GM10266 (cell line): Measurements from ENCODE around the gene UNC13A.

ENCODE experiments used
- DNase-seq: peaks from one replicate; pipeline ENCODE4 v3.0.0; 2012; ENCODE audit errors: extremely low spot score
- TF ChIP-seq, protein P1 (sequence below): IDR thresholded peaks from 2 replicates; pipeline ENCODE4 v1.5.1; 2012; ENCODE audit warnings: mild to moderate bottlenecking, low read depth; ENCODE audit not compliant: control insufficient read depth, insufficient read depth; ENCODE audit errors: missing control alignments

Gene UNC13A

DNA sequence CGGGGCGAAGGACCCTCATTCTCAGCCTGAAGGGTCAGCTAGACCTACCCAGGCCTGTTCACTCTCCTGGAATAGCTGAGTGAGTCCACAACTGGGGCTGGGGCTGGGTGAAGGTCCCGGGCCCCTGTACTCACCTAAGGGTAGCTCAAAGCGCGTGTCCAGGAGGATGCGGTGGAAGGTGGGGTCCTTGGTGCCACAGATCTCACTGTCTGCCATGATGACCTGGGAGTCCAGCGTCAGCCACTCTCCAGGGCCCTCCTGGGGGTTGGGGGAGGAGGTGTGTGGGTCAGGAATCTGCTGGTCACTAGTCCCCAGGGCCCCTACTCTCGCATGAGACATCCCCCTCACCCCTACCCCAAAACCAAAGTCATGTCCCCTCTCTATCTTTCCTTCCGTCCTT is 18.7 kb downstream of the UNC13A start:
- TF ChIP-seq, protein P1, sequence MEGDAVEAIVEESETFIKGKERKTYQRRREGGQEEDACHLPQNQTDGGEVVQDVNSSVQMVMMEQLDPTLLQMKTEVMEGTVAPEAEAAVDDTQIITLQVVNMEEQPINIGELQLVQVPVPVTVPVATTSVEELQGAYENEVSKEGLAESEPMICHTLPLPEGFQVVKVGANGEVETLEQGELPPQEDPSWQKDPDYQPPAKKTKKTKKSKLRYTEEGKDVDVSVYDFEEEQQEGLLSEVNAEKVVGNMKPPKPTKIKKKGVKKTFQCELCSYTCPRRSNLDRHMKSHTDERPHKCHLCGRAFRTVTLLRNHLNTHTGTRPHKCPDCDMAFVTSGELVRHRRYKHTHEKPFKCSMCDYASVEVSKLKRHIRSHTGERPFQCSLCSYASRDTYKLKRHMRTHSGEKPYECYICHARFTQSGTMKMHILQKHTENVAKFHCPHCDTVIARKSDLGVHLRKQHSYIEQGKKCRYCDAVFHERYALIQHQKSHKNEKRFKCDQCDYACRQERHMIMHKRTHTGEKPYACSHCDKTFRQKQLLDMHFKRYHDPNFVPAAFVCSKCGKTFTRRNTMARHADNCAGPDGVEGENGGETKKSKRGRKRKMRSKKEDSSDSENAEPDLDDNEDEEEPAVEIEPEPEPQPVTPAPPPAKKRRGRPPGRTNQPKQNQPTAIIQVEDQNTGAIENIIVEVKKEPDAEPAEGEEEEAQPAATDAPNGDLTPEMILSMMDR = no peak
- no peak for DNase-seq

DNA sequence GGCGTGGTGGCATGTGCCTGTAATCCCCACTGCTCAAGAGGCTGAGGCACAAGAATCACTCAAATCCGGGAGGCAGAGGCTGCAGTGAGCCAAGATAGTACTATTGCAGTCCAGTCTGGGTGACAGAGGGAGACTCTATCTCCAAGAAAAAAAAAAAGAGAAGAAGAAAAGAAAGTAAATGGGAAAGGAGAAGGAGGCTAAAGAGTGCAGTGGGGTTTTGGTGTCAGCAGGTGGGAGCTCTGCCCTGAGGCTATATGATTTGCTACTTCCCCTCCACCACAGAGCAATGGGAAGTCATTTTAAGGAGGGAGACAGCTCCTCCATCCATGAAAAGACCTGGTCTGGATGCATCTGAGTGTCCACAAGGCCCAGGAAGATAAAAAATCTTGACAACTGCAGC is 23.1 kb downstream of the UNC13A start:
- TF ChIP-seq, protein P1 = no peak
- DNase-seq = no peak

DNA sequence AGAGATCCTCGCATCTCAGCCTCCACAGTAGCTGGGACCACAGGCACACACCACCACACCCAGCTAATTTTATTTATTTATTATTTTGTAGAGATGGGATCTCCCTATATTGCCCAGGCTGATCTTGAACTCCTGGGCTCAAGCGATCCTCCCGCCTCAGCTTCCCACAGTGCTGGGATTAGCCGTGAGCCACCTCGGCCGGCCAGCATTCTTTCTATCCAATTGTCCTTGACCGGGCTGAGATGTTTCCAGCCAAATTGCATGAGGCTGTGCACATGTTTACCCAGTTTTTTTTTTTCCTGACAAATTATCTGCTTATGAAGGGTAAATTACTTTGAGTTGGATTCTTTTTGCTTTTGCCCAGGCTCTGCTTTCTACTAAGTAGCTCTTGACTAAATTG is 28.2 kb downstream of the UNC13A start:
- TF ChIP-seq, protein P1 = no peak
- no peak for DNase-seq

DNA sequence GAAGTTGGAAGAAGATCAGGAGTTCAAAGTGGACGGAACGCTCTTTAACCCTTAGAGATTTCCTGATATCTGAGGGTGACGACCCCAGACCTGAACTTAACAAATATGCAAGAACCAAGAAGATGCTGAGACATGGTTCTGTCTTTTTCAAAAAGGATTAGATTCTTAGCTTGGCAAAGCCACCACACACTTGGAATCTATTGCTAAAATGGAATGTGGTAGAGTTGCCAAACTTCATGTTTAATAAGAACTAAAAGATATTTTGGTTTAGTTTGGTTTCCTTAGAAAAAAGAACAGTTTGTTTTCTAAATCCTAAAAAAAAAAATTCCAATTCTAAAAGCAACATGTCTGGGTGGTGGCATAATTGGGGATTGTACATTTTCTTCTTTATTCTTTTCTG is 29.5 kb downstream of the UNC13A start:
- TF ChIP-seq, protein P1 = no peak
- DNase-seq = no peak

DNA sequence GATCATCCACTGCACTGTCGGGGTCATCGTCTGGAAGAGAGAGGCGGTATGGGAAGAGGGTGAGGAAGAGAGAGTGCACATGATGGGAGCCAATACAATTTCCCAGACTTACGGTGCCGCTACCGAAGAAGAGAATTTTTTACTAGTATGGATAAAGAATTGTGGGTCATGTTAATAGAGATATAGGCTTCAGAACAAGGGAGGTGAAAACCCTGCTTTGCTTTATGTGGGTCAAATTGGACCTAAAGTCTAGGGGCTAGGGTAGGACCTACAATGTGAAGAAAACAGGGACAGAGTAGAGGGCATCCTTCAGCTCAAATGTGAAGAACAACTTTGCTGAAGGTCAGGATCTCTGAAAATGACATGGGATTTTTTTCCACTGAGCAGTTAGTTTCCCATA is 29.9 kb downstream of the UNC13A start:
- TF ChIP-seq, protein P1 = no peak

DNA sequence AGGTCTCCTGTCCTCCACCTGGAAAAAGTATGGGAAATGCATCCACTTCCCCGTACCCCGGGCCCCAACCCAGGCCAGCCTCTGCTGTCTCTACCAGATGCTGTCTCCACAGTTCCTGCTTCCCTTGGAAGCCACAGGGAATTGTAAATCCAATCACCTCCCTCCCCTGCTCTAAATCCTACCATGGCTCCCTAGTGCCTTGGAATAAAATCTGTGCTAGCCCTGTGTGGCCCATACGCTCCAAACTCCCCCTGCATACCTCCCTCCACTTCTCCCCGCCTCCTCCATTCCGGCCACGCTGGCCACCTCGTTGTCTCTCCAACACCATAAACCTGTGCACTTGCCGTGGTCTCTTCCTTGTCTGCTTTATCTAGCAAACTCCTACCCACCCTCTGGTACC is 31.2 kb downstream of the UNC13A start:
- DNase-seq = no peak
- TF ChIP-seq, protein P1 = no peak

More for the DNA sequence above, 29.9 kb downstream of the UNC13A start:
- DNase-seq = no peak

DNA sequence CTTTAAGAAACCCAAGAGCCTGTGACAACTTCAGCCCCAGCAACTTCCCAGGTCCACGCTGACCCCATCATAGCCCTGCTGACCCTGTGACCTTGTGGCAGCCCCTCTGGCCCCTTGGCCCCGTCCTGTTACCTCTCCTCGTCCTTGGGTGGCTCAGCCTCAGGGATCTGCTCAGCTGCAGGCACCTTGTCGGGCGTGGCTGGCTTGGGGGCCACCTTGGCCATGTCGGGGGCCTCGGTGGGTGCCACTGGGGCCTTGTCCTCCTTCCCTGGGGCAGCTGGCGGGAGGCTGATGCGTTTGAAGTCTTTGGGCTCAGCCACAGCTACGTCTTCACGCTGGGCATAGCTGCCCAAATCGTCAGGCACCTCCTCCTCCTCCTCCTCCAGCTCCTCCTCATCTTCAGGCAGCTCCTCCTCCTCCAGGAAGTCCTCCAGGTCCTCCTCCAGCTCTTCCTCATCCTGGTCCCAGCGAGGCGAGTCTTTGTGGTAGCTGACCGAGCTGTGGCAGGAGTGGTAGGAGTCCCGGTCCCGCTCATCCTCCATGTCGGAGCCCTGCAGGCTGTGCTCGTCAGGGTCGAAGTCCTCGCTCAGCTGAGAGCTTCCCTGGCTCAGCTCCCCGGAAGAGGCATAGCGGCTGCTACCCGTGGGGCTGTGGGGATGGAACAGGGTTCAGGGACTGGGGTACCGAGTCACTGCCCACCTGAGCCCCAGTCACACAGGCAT is 32.2 kb downstream of the UNC13A start:
- TF ChIP-seq, protein P1 = no peak
- no peak for DNase-seq
